Ovary (tissue), 9 donors: ENCODE results near the gene MADD. TPM values are rescaled to one million over a fixed set of nuclear protein-coding genes. Genes with fewer than 3 reads are reported as not detected.

Experiments used
- DNase-seq, 5 donors: peaks; one replicate each; pipeline ENCODE4 v3.0.0-alpha.2; 2019 to 2020
- H3K27ac ChIP-seq, 2 donors: fragments of 200-600 bp; one replicate each; pipeline versions ENCODE4 v1.5.1 to v1.8.0; 2019 to 2022
- H3K27me3 ChIP-seq: fragments of 200-600 bp; one replicate; pipeline ENCODE4 v1.8.0; 2022
- H3K36me3 ChIP-seq: fragments of 200-600 bp; sonication (generic); one replicate; pipeline ENCODE4 v1.5.1; 2019
- H3K4me1 ChIP-seq: one replicate; pipeline ENCODE4 v1.8.1; 2013; ENCODE audit warnings: mild to moderate bottlenecking, moderate library complexity; ENCODE audit not compliant: insufficient read depth
- H3K4me3 ChIP-seq: fragments of 200-600 bp; sonication (generic); one replicate; pipeline ENCODE4 v1.5.1; 2017
- H3K9me3 ChIP-seq, 2 donors: fragments of 200-600 bp in 1 of 2; sonication (generic) in 1 of 2; one replicate each; pipeline versions ENCODE4 v1.5.1 to v1.8.1; 2013 to 2019; ENCODE audit warnings: mild to moderate bottlenecking in 1 of 2, moderate library complexity in 1 of 2
- CTCF ChIP-seq, 3 donors: fragments of 450-650 bp in 2 of 3; fragments of 200-600 bp in 1 of 3; IDR thresholded peaks; one replicate each; pipeline versions ENCODE4 v1.5.1 to v1.8.0; 2016 to 2022; ENCODE audit warnings: antibody characterized with exemption in 3 of 3, mild to moderate bottlenecking in 1 of 3
- EP300 ChIP-seq: sonication (generic); formaldehyde crosslinking; IDR thresholded peaks from one replicate; pipeline ENCODE4 v1.6.1; 2017; ENCODE audit warnings: antibody characterized with exemption
- POLR2A ChIP-seq: fragments of 450-650 bp; IDR thresholded peaks from one replicate; pipeline ENCODE4 v1.6.1; 2017; ENCODE audit warnings: antibody characterized with exemption, mild to moderate bottlenecking, moderate library complexity
- WGBS, 3 donors: extraction: QIAGEN DNeasy Blood & Tissue Kit in 1 of 3; methylation state at CpG; one replicate each; pipeline versions ENCODE4 v1.1.5 to v1.1.7; 2013 to 2017; 5-methylcytosine and 5-hydroxymethylcytosine counted together
- intact Hi-C, 4 donors: fragments of 100-400 bp; cut with DNase I; formaldehyde crosslinking; loops; one replicate each; pipeline versions ENCODE4 v1.11.0 to v1.15.1; 2022 to 2023
- polyA plus RNA-seq, 2 donors: library from polyadenylated mRNA; stranded (reverse); fragments of 200-250 nt in 1 of 2; fragments of 350-450 nt in 1 of 2; fragmentation: Illumina TruSeq in 1 of 2; extraction: RNeasy Lipid Tissue Mini Kit (QIAGEN cat#74804) in 1 of 2; gene quantifications; one replicate each; pipeline ENCODE4 v1.2.3, GENCODE V29; 2013 to 2014
- total RNA-seq, 7 donors: library from RNA; depleted of rRNA in 2 of 7; stranded (reverse); fragments of >200 nt in 2 of 7; fragmentation: NEBNext Ultra II Directional in 3 of 7; extraction: Animal tissue kit (Norgen Biotek cat#: 25700) in 3 of 7; gene quantifications; one replicate each; pipeline versions ENCODE4 v1.1.0 to v1.2.4, GENCODE V29; 2016 to 2023
- donor health status: DM: no; HTN: no; CAD: no; lungs with moderate emphysema.
- donor health status: DM: no; HTN: no; CAD: no.
- donor health status: Bipolar disorder and iron deficiency.
- donor health status: DM: yes; HTN: yes; CAD: no.
- donor health status: DM: no; HTN: no; CAD: no.
- donor health status: DM: yes; HTN: yes; CAD: no.

Gene MADD
- total and polyA plus RNA-seq, 9 donors = 20.3 to 53.5 (median 35.4) TPM

GRCh38 chr11:47327949-47328348 is 58.0 kb downstream of the MADD start:
- H3K27ac ChIP-seq = no peak overlapping the region
- intact Hi-C loops = no loop called here
- H3K9me3 ChIP-seq = no peaks in the 10 kb centered on the region
- no peaks in the 10 kb centered on the region for H3K4me1 ChIP-seq
- no peak overlapping the region for H3K4me3 ChIP-seq
- no peak for TF ChIP-seq POLR2A
- TF ChIP-seq CTCF (IDR thresholded peaks at IDR 0.05) = no peak
- TF ChIP-seq EP300 = no peak
- H3K36me3 ChIP-seq = no peaks in the 10 kb centered on the region
- H3K27me3 ChIP-seq = no peaks in the 10 kb centered on the region
- 85 to 97% (median 93%) methylated on average over 5 of the region's 5 CpGs for WGBS, 3 donors
- DNase-seq = no peak

GRCh38 chr11:47328449-47329390 is 58.8 kb downstream of the MADD start:
- Histone ChIP-seq H3K36me3 (no peaks in the 10 kb centered on the region), H3K4me1 (no peaks in the 10 kb centered on the region), H3K4me3 (no peak overlapping the region), H3K27ac (no peak overlapping the region), H3K9me3 (no peaks in the 10 kb centered on the region), H3K27me3 (no peaks in the 10 kb centered on the region)
- DNase-seq = no peak
- intact Hi-C loops = no loop called here
- 84 to 87% (median 84%) methylated on average over 29 of the region's 29 CpGs for WGBS, 3 donors
- TF ChIP-seq CTCF (IDR thresholded peaks at IDR 0.05) (no peak), EP300 (no peak), POLR2A (no peak)

GRCh38 chr11:47329431-47329986 is 59.6 kb downstream of the MADD start:
- 77 to 84% (median 81%) methylated on average over 12 of the region's 12 CpGs for WGBS, 3 donors
- no peaks in the 10 kb centered on the region for H3K9me3 ChIP-seq
- no peak overlapping the region for H3K27ac ChIP-seq
- no peak overlapping the region for H3K4me3 ChIP-seq
- no peak for DNase-seq
- intact Hi-C loops = no loop called here
- H3K36me3 ChIP-seq = no peaks in the 10 kb centered on the region
- H3K27me3 ChIP-seq = no peaks in the 10 kb centered on the region
- TF ChIP-seq EP300 = no peak
- TF ChIP-seq POLR2A = no peak
- no peak for TF ChIP-seq CTCF (IDR thresholded peaks at IDR 0.05)
- no peaks in the 10 kb centered on the region for H3K4me1 ChIP-seq

- H3K4me1 ChIP-seq = no peaks in the 10 kb centered on the region
- intact Hi-C loops = no loop called here
- TF ChIP-seq CTCF (IDR thresholded peaks at IDR 0.05) = no peak
- TF ChIP-seq EP300 = no peak
- TF ChIP-seq POLR2A = no peak
- no peaks in the 10 kb centered on the region for H3K27me3 ChIP-seq
- H3K9me3 ChIP-seq = no peaks in the 10 kb centered on the region
- no peaks in the 10 kb centered on the region for H3K36me3 ChIP-seq
- DNase-seq = no peak
- H3K27ac ChIP-seq = no peak overlapping the region
- WGBS, 3 donors = 62 to 72% (median 62%) methylated on average over 14 to 16 of the region's 16 CpGs
- H3K4me3 ChIP-seq = no peak overlapping the region
These were observed 60.3 kb downstream of the MADD start for GRCh38 chr11:47329987-47330931.
